AG10803 (cell line): ENCODE results near the gene ACADL.

Experiments used
- DNase-seq: peaks from one replicate; pipeline ENCODE4 v3.0.0; 2010; ENCODE audit warnings: low read depth
- H3K4me3 ChIP-seq: 2 replicates; pipeline ENCODE4 v1.5.1; 2011; ENCODE audit warnings: mild to moderate bottlenecking, low read length, control low read depth
- CTCF ChIP-seq: conservative IDR thresholded peaks from 2 replicates; pipeline ENCODE4 v1.5.1; 2011; ENCODE audit warnings: mild to moderate bottlenecking, low read length, control low read depth, inconsistent platforms

The ACADL gene

GRCh38 chr2:210147614-210148013 lies 77.6 kb downstream of the ACADL start:
- H3K4me3 ChIP-seq = no peak overlapping the region
- no peak for DNase-seq
- no peak for TF ChIP-seq CTCF
